Neural cell (in vitro differentiated cells): Measurements from ENCODE around the gene CD2.

Experiments
- CTCF ChIP-seq: fragments of 450-650 bp; IDR thresholded peaks from 2 replicates; pipeline ENCODE4 v1.5.1; 2014; ENCODE audit warnings: antibody characterized with exemption, mild to moderate bottlenecking, moderate library complexity; ENCODE audit not compliant: poor library complexity, severe bottlenecking
- MXI1 ChIP-seq: fragments of 450-650 bp; conservative IDR thresholded peaks from 2 replicates; pipeline ENCODE4 v1.6.1; 2014; ENCODE audit warnings: antibody characterized with exemption, mild to moderate bottlenecking; ENCODE audit not compliant: poor library complexity, severe bottlenecking
- POLR2AphosphoS5 ChIP-seq: IDR thresholded peaks from 2 replicates; pipeline ENCODE4 v1.6.1; 2012

- no peak for TF ChIP-seq CTCF
- TF ChIP-seq MXI1, result no peak
- no peak for TF ChIP-seq POLR2AphosphoS5
Measured at GRCh38 chr1:116769994-116770393, 15.8 kb downstream of the CD2 start.
